Activated B cell treated with CpG ODN at 0.5 μM for 24 hours (primary cell): ENCODE data around the gene DEFB112. TPM values are rescaled to one million over a fixed set of nuclear protein-coding genes. Genes with fewer than 3 reads are reported as not detected.

Experiments used
- ATAC-seq: fragments of 200-7000 bp; cut with Tn5 transposase; one replicate; pipeline ENCODE4 v1.10.0; 2021; ENCODE audit warnings: low read depth, mild to moderate bottlenecking, moderate library complexity
- CTCF ChIA-PET: fragments of 350-600 bp; sonication (Branson Sonifier 250); formaldehyde crosslinking; loops from one replicate; lab custom pipeline; 2021; ENCODE audit warnings: antibody characterized with exemption; lab: Charles Lee
- POLR2A ChIA-PET: fragments of 350-600 bp; sonication (Branson Sonifier 250); formaldehyde crosslinking; loops from one replicate; lab custom pipeline; 2021; ENCODE audit warnings: antibody characterized with exemption; lab: Charles Lee
- DNase-seq: peaks from one replicate; pipeline ENCODE4 v3.0.0; 2022
- H3K27ac Mint-ChIP-seq: one replicate; pipeline ENCODE4 v1.8.0; 2020; ENCODE audit warnings: mixed read lengths
- H3K27me3 Mint-ChIP-seq: one replicate; pipeline ENCODE4 v1.8.0; 2021; ENCODE audit warnings: mixed read lengths
- H3K36me3 Mint-ChIP-seq: one replicate; pipeline ENCODE4 v1.8.0; 2021; ENCODE audit warnings: low read depth, mixed read lengths
- H3K4me1 Mint-ChIP-seq: one replicate; pipeline ENCODE4 v1.8.0; 2021; ENCODE audit warnings: mixed read lengths
- H3K4me3 Mint-ChIP-seq: one replicate; pipeline ENCODE4 v1.8.0; 2020; ENCODE audit warnings: mild to moderate bottlenecking, mixed read lengths
- H3K9me3 Mint-ChIP-seq: one replicate; pipeline ENCODE4 v1.8.0; 2020; ENCODE audit warnings: mixed read lengths
- intact Hi-C: fragments of 100-400 bp; cut with micrococcal nuclease; formaldehyde crosslinking; loops from one replicate; pipeline ENCODE4 v1.15.1; 2024
- total RNA-seq: library from RNA; stranded (reverse); gene quantifications from 2 replicates; pipeline ENCODE4 v1.2.3, GENCODE V29; 2022
- TF ChIP-seq, protein P1 (sequence below): fragments of 200-600 bp; IDR thresholded peaks from one replicate; pipeline ENCODE4 v1.8.0; 2022; ENCODE audit warnings: antibody characterized with exemption, mild to moderate bottlenecking

The DEFB112 gene
- total RNA-seq, 1 donor from 2014 or later: not detected

- TF ChIP-seq, protein P1, sequence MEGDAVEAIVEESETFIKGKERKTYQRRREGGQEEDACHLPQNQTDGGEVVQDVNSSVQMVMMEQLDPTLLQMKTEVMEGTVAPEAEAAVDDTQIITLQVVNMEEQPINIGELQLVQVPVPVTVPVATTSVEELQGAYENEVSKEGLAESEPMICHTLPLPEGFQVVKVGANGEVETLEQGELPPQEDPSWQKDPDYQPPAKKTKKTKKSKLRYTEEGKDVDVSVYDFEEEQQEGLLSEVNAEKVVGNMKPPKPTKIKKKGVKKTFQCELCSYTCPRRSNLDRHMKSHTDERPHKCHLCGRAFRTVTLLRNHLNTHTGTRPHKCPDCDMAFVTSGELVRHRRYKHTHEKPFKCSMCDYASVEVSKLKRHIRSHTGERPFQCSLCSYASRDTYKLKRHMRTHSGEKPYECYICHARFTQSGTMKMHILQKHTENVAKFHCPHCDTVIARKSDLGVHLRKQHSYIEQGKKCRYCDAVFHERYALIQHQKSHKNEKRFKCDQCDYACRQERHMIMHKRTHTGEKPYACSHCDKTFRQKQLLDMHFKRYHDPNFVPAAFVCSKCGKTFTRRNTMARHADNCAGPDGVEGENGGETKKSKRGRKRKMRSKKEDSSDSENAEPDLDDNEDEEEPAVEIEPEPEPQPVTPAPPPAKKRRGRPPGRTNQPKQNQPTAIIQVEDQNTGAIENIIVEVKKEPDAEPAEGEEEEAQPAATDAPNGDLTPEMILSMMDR: no peak
- H3K4me1 Mint-ChIP-seq: no peaks in the 10 kb centered on the region
- no peaks in the 10 kb centered on the region for H3K36me3 Mint-ChIP-seq
- POLR2A ChIA-PET: no interaction called here
- ATAC-seq: no peak
- no peak for DNase-seq
- intact Hi-C loops: no loop called here
- H3K4me3 Mint-ChIP-seq: no peak overlapping the region
- H3K27me3 Mint-ChIP-seq: no peaks in the 10 kb centered on the region
- CTCF ChIA-PET: no interaction called here
- no peak overlapping the region for H3K27ac Mint-ChIP-seq
- H3K9me3 Mint-ChIP-seq: no peaks in the 10 kb centered on the region
Observed at GRCh38 chr6:50047026-50047425, 2.7 kb downstream of the DEFB112 start.

DNA sequence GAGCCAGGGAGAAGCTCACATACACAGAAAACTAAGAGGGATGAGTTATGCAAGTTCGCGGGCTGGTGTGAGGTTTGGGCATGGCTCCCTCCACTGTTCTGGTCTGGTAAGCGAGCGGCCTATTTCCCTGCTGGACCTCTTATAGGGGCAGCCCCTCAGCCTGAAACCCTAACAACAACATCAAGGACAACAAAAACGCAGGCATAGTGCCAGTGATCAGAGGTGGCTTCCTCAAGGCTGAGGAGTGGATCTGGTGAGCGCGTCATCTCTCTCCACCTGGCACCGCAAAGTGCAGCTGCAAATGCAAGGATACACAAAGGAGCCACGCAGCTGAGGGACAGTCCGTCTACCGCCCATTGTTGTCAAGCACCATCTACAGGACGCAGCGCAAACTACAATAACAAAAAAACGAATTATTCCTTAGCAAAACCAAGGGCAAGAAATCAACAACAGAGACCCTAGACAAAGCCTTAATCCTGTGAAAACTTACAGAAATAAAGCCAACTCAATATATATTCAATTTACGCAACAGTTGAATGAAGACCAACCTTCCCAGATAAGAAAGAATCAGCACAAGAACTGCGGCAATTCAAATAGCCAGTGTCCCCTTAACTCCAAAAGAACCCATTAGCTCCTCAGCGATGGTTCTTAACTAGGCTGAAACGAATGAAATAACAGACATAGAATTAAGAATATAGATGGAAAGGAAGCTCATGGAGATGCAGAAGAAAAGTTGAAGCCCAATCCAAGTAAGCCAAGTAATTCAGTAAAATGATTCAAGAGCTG lies 18.8 kb downstream of the DEFB112 start:
- Mint-ChIP-seq H3K36me3 (no peaks in the 10 kb centered on the region), H3K9me3 (peaks cover 2% of the 10 kb centered on the region), H3K27ac (no peak overlapping the region), H3K4me1 (no peaks in the 10 kb centered on the region), H3K27me3 (no peaks in the 10 kb centered on the region), H3K4me3 (no peak overlapping the region)
- POLR2A ChIA-PET: no interaction called here
- CTCF ChIA-PET: no interaction called here
- DNase-seq (no peak), ATAC-seq (no peak)
- TF ChIP-seq, protein P1: no peak
- intact Hi-C loops: no loop called here

- Mint-ChIP-seq H3K4me3 (no peak overlapping the region), H3K9me3 (peaks cover 2% of the 10 kb centered on the region), H3K27me3 (no peaks in the 10 kb centered on the region), H3K4me1 (no peaks in the 10 kb centered on the region), H3K27ac (no peak overlapping the region), H3K36me3 (no peaks in the 10 kb centered on the region)
- CTCF ChIA-PET: no interaction called here
- ATAC-seq (no peak), DNase-seq (no peak)
- POLR2A ChIA-PET: no interaction called here
- TF ChIP-seq, protein P1: no peak
- intact Hi-C loops: no loop called here
Observed at GRCh38 chr6:50030350-50030749, 19.4 kb downstream of the DEFB112 start.

DNA sequence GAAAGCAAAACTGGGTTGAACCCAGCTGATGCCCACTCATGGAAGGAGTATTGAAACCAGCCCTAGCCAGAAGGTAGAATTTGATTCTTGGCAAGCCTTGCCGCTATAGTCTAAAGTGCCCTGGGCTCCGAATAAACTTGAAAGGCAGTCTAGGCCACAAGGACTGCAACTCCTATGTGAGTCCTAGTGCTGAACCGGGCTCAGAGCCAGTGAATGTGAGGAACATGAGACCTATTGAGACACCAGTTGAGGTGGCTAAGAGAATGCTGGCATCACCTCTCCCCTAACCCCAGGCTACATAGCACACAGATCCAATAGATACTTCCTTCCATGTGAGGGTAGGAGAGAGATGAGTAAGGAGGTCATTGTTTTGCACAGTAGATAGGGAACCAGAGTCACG lies 24.5 kb downstream of the DEFB112 start:
- no peaks in the 10 kb centered on the region for H3K36me3 Mint-ChIP-seq
- ATAC-seq (no peak), DNase-seq (no peak)
- H3K4me1 Mint-ChIP-seq: no peaks in the 10 kb centered on the region
- H3K27me3 Mint-ChIP-seq: no peaks in the 10 kb centered on the region
- peaks cover 2% of the 10 kb centered on the region for H3K9me3 Mint-ChIP-seq
- CTCF ChIA-PET: no interaction called here
- TF ChIP-seq, protein P1: no peak
- H3K27ac Mint-ChIP-seq: no peak overlapping the region
- H3K4me3 Mint-ChIP-seq: no peak overlapping the region
- intact Hi-C loops: no loop called here
- POLR2A ChIA-PET: no interaction called here

- intact Hi-C loops: no loop called here
- CTCF ChIA-PET: no interaction called here
- Mint-ChIP-seq H3K4me1 (no peaks in the 10 kb centered on the region), H3K27ac (no peak within 1 kb of the TSS), H3K27me3 (no peaks in the 10 kb centered on the region), H3K9me3 (no peaks in the 10 kb centered on the region), H3K36me3 (no peaks in the 10 kb centered on the region), H3K4me3 (no peak within 1 kb of the TSS)
- DNase-seq: no peak
- TF ChIP-seq, protein P1: no peak
- no peak for ATAC-seq
- POLR2A ChIA-PET: no interaction called here
Observed at GRCh38 chr6:50021894-50022293, 27.8 kb downstream of the DEFB112 start, which contains the start of gene DEFB110. DEFB110 (minus strand) TSS chr6:50021994; CDS start chr6:50021935, 59 bp downstream.
